Naive thymus-derived CD8-positive, alpha-beta T cell (primary cell): Measurements from ENCODE around the gene PRKCSH. TPM values are rescaled to one million over a fixed set of nuclear protein-coding genes. Genes with fewer than 3 reads are reported as not detected.
A peak's percentile ranks its signal among the peaks of the same experiment; 100 is the strongest.
"Not testable (repeated sequence)": the region's sequence is repeated elsewhere in the genome, so short reads cannot be mapped to it uniquely, and the experiment has no call there.

ENCODE experiments used
- ATAC-seq, 2 donors: fragments of 150-1000 bp; cut with Tn5 transposase in 1 of 2; sonication (Bioruptor Pico), chemical (Tn5 transposase) in 1 of 2; 1 replicate in 1 of 2; 2 replicates in 1 of 2; pipeline ENCODE4 v1.10.0; 2021; ENCODE audit warnings: mild to moderate bottlenecking in 2 of 2, moderate library complexity in 2 of 2
- POLR2A ChIA-PET: fragments of 350-600 bp; sonication (Branson Sonifier 250); formaldehyde crosslinking; loops from one replicate; lab custom pipeline; 2021; ENCODE audit warnings: antibody characterized with exemption; lab: Charles Lee
- DNase-seq, 10 donors: peaks; one replicate each; pipeline versions ENCODE4 v3.0.0 to v3.0.0-alpha.2; 2020 to 2022
- H3K27ac Mint-ChIP-seq, 10 donors: one replicate each; pipeline ENCODE4 v1.8.0; 2020 to 2022; ENCODE audit warnings: mild to moderate bottlenecking in 10 of 10, mixed read lengths in 10 of 10, moderate library complexity in 4 of 10, inconsistent platforms in 1 of 10
- H3K27me3 Mint-ChIP-seq, 5 donors: one replicate each; pipeline ENCODE4 v1.8.0; 2021 to 2022; ENCODE audit warnings: mixed read lengths in 5 of 5
- H3K36me3 Mint-ChIP-seq, 3 donors: one replicate each; pipeline ENCODE4 v1.8.0; 2020 to 2022; ENCODE audit warnings: mixed read lengths in 3 of 3, mild to moderate bottlenecking in 2 of 3, inconsistent platforms in 1 of 3
- H3K4me1 Mint-ChIP-seq, 4 donors: one replicate each; pipeline ENCODE4 v1.8.0; 2021 to 2022; ENCODE audit warnings: mixed read lengths in 4 of 4
- H3K4me3 Mint-ChIP-seq, 10 donors: one replicate each; pipeline ENCODE4 v1.8.0; 2020 to 2022; ENCODE audit warnings: mild to moderate bottlenecking in 10 of 10, mixed read lengths in 10 of 10, moderate library complexity in 6 of 10, inconsistent platforms in 1 of 10
- H3K9me3 Mint-ChIP-seq, 9 donors: one replicate each; pipeline ENCODE4 v1.8.0; 2020 to 2022; ENCODE audit warnings: mixed read lengths in 9 of 9, mild to moderate bottlenecking in 3 of 9, inconsistent platforms in 1 of 9, moderate library complexity in 1 of 9
- polyA plus RNA-seq, 3 donors: library from polyadenylated mRNA; unstranded; fragments of 300-500 nt; fragmentation: Illumina TruSeq; gene quantifications; one replicate each; pipeline ENCODE4 v1.2.3, GENCODE V29; 2021
- total RNA-seq, 8 experiments: library from RNA in 2 of 8; stranded (reverse) in 2 of 8; gene quantifications; one replicate each; pipeline ENCODE4 v1.2.3 and lab custom pipeline; 2021 to 2026

PRKCSH gene
- total and polyA plus RNA-seq, 5 experiments from 2014 or later: 23.5 to 262 (median 58.7) TPM

- no peaks in the 10 kb centered on the region for H3K36me3 Mint-ChIP-seq
- no peaks in the 10 kb centered on the region for H3K9me3 Mint-ChIP-seq
- H3K27ac Mint-ChIP-seq: peak overlapping the region in 1 of 10 donors; percentile 48
- H3K4me1 Mint-ChIP-seq: peaks cover 18 to 50% (median 46%) of the 10 kb centered on the region in 4 donors
- POLR2A ChIA-PET: interaction anchor here (0.7 to 2.1 kb wide), 2 partner anchors 12 to 49 kb away, joined by 3 to 6 read pairs; partner anchors contain the start of genes ODAD3, PRKCSH and SWSAP1
- DNase-seq (no peak), ATAC-seq (no peak)
- H3K4me3 Mint-ChIP-seq: peak overlapping the region; percentile 32 to 88 (median 80)
- H3K27me3 Mint-ChIP-seq: peaks cover 16 to 64% (median 37%) of the 10 kb centered on the region in 5 donors
Measured at GRCh38 chr19:11423164-11423790, 12.2 kb upstream of the PRKCSH start.

- Mint-ChIP-seq H3K36me3 (no peaks in the 10 kb centered on the region), H3K4me3 (peak overlapping the region in 3 of 10 donors; percentile 38 to 88 (median 80)), H3K27ac (no peak overlapping the region), H3K27me3 (peaks cover 16 to 61% (median 35%) of the 10 kb centered on the region in 5 donors), H3K9me3 (no peaks in the 10 kb centered on the region), H3K4me1 (peaks cover 17 to 45% (median 41%) of the 10 kb centered on the region in 4 donors)
- POLR2A ChIA-PET: interaction anchor here (2.1 kb wide), 1 partner anchor 11 kb away, joined by 6 read pairs; the partner anchor contains the start of genes ODAD3 and PRKCSH
- ATAC-seq (no peak), DNase-seq (no peak)
Measured at GRCh38 chr19:11423791-11424181, 11.6 kb upstream of the PRKCSH start.

GRCh38 chr19:11425719-11426457, 9.5 kb upstream of the PRKCSH start:
- peaks cover 15 to 51% (median 27%) of the 10 kb centered on the region in 5 donors for H3K27me3 Mint-ChIP-seq

GRCh38 chr19:11426656-11427055, 8.8 kb upstream of the PRKCSH start:
- no peaks in the 10 kb centered on the region for H3K9me3 Mint-ChIP-seq
- no peak for ATAC-seq
- no peaks in the 10 kb centered on the region for H3K36me3 Mint-ChIP-seq
- no peak overlapping the region for H3K27ac Mint-ChIP-seq
- H3K4me1 Mint-ChIP-seq: peaks cover 9 to 24% (median 23%) of the 10 kb centered on the region in 4 donors
- POLR2A ChIA-PET: interaction anchor here (0.5 kb wide), 1 partner anchor 1227 kb away, joined by 3 read pairs; no protein-coding TSS in a partner anchor
- H3K27me3 Mint-ChIP-seq: peaks cover 10 to 43% (median 20%) of the 10 kb centered on the region in 5 donors
- no peak overlapping the region for H3K4me3 Mint-ChIP-seq
- no peak for DNase-seq

More at GRCh38 chr19:11425719-11426457, 9.5 kb upstream of the PRKCSH start:
- POLR2A ChIA-PET: no interaction called here
- DNase-seq: no peak
- H3K4me1 Mint-ChIP-seq: peaks cover 14 to 32% (median 31%) of the 10 kb centered on the region in 4 donors
- H3K27ac Mint-ChIP-seq: no peak overlapping the region
- ATAC-seq: no peak
- H3K4me3 Mint-ChIP-seq: no peak overlapping the region
- no peaks in the 10 kb centered on the region for H3K9me3 Mint-ChIP-seq
- H3K36me3 Mint-ChIP-seq: no peaks in the 10 kb centered on the region

- Mint-ChIP-seq H3K27ac (peak overlapping the region in 2 of 10 donors; percentile 21 to 29), H3K4me1 (peaks cover 8 to 37% (median 22%) of the 10 kb centered on the region in 4 donors), H3K36me3 (peaks cover 0 to 21% (median 7%) of the 10 kb centered on the region in 3 donors), H3K27me3 (peaks cover 0 to 11% (median 2%) of the 10 kb centered on the region in 5 donors), H3K4me3 (peak overlapping the region in 1 of 10 donors; percentile 29)
- DNase-seq, H3K9me3 Mint-ChIP-seq, POLR2A ChIA-PET, ATAC-seq: not testable (repeated sequence)
Measured at GRCh38 chr19:11433526-11433925, 1.9 kb upstream of the PRKCSH start.

- H3K9me3 Mint-ChIP-seq: no peaks in the 10 kb centered on the region
- peak overlapping the region; percentile 93 to 99 (median 98) for H3K27ac Mint-ChIP-seq
- peak overlapping the region; percentile 98 to 100 (median 99) for H3K4me3 Mint-ChIP-seq
- DNase-seq (no peak), ATAC-seq (peak; percentile 3 to 26)
- peaks cover 0 to 10% (median 2%) of the 10 kb centered on the region in 5 donors for H3K27me3 Mint-ChIP-seq
- H3K4me1 Mint-ChIP-seq: peaks cover 8 to 37% (median 22%) of the 10 kb centered on the region in 4 donors
- peaks cover 0 to 28% (median 7%) of the 10 kb centered on the region in 3 donors for H3K36me3 Mint-ChIP-seq
- POLR2A ChIA-PET: interaction anchor here (1.0 to 3.3 kb wide), 6 partner anchors 12 to 717 kb away, joined by 3 to 31 read pairs (median 6); partner anchors contain the start of genes CCDC159, DNM2, SWSAP1 and TMEM205
Measured at GRCh38 chr19:11434703-11435056, 755 bp upstream of the PRKCSH start.

GRCh38 chr19:11435833-11436313, 438 bp downstream of the PRKCSH start:
- H3K36me3 Mint-ChIP-seq: peaks cover 0 to 40% (median 7%) of the 10 kb centered on the region in 3 donors
- no peaks in the 10 kb centered on the region for H3K9me3 Mint-ChIP-seq
- ATAC-seq: no peak
- H3K27me3 Mint-ChIP-seq: peaks cover 0 to 3% (median 0%) of the 10 kb centered on the region in 5 donors
- POLR2A ChIA-PET: interaction anchor here (1.0 to 3.3 kb wide), 5 partner anchors 15 to 718 kb away, joined by 3 to 31 read pairs (median 7); partner anchors contain the start of genes CCDC159, DNM2, SWSAP1 and TMEM205
- peaks cover 10 to 40% (median 25%) of the 10 kb centered on the region in 4 donors for H3K4me1 Mint-ChIP-seq
- H3K27ac Mint-ChIP-seq: peak overlapping the region; percentile 93 to 99 (median 98)
- no peak for DNase-seq
- H3K4me3 Mint-ChIP-seq: peak overlapping the region; percentile 98 to 100 (median 99)

- Mint-ChIP-seq H3K36me3 (peaks cover 0 to 60% (median 15%) of the 10 kb centered on the region in 3 donors), H3K4me1 (peaks cover 20 to 45% (median 37%) of the 10 kb centered on the region in 4 donors), H3K4me3 (peak overlapping the region in 7 of 10 donors; percentile 20 to 99 (median 63)), H3K27me3 (peaks cover 0 to 3% (median 0%) of the 10 kb centered on the region in 5 donors), H3K27ac (peak overlapping the region in 2 of 10 donors; percentile 45 to 77), H3K9me3 (no peaks in the 10 kb centered on the region)
- DNase-seq: no peak
- no peak for ATAC-seq
- POLR2A ChIA-PET: no interaction called here
Measured at GRCh38 chr19:11437955-11438354, 2.5 kb downstream of the PRKCSH start.

GRCh38 chr19:11444059-11444458, 8.6 kb downstream of the PRKCSH start:
- POLR2A ChIA-PET: interaction anchor here (0.6 kb wide), 1 partner anchor 1378 kb away, joined by 3 read pairs; no protein-coding TSS in a partner anchor
- H3K36me3 Mint-ChIP-seq: peaks cover 0 to 67% (median 8%) of the 10 kb centered on the region in 3 donors
- H3K4me1 Mint-ChIP-seq: peaks cover 9 to 18% (median 13%) of the 10 kb centered on the region in 4 donors
- H3K4me3 Mint-ChIP-seq: no peak overlapping the region
- DNase-seq (no peak), ATAC-seq (no peak)
- H3K27me3 Mint-ChIP-seq: no peaks in the 10 kb centered on the region
- H3K9me3 Mint-ChIP-seq: no peaks in the 10 kb centered on the region
- peak overlapping the region in 1 of 10 donors; percentile 34 for H3K27ac Mint-ChIP-seq

GRCh38 chr19:11445141-11445540, 9.7 kb downstream of the PRKCSH start:
- H3K4me3 Mint-ChIP-seq: no peak overlapping the region
- peaks cover 0 to 68% (median 8%) of the 10 kb centered on the region in 3 donors for H3K36me3 Mint-ChIP-seq
- no peaks in the 10 kb centered on the region for H3K27me3 Mint-ChIP-seq
- POLR2A ChIA-PET: interaction anchor here (0.7 to 0.9 kb wide), 2 partner anchors 46 to 62 kb away, joined by 3 to 6 read pairs; no protein-coding TSS in a partner anchor
- H3K9me3 Mint-ChIP-seq: no peaks in the 10 kb centered on the region
- peak overlapping the region in 1 of 10 donors; percentile 40 for H3K27ac Mint-ChIP-seq
- no peak for DNase-seq
- ATAC-seq: no peak
- H3K4me1 Mint-ChIP-seq: peaks cover 9 to 18% (median 13%) of the 10 kb centered on the region in 4 donors

GRCh38 chr19:11446271-11446651, 10.8 kb downstream of the PRKCSH start:
- H3K4me3 Mint-ChIP-seq: no peak overlapping the region
- POLR2A ChIA-PET: no interaction called here
- no peak overlapping the region for H3K27ac Mint-ChIP-seq
- peaks cover 0 to 65% (median 6%) of the 10 kb centered on the region in 3 donors for H3K36me3 Mint-ChIP-seq
- ATAC-seq (no peak), DNase-seq (no peak)
- H3K27me3 Mint-ChIP-seq: no peaks in the 10 kb centered on the region
- peaks cover 2 to 10% (median 8%) of the 10 kb centered on the region in 4 donors for H3K4me1 Mint-ChIP-seq
- H3K9me3 Mint-ChIP-seq: no peaks in the 10 kb centered on the region
